GM12801 (cell line): ENCODE results near the gene CACTIN.

ENCODE experiments used
- TF ChIP-seq, protein P1 (sequence below): IDR thresholded peaks from one replicate; pipeline ENCODE4 v1.5.1; 2011; ENCODE audit warnings: control low read depth; ENCODE audit not compliant: insufficient read length; ENCODE audit errors: extremely low read depth

Gene CACTIN

DNA sequence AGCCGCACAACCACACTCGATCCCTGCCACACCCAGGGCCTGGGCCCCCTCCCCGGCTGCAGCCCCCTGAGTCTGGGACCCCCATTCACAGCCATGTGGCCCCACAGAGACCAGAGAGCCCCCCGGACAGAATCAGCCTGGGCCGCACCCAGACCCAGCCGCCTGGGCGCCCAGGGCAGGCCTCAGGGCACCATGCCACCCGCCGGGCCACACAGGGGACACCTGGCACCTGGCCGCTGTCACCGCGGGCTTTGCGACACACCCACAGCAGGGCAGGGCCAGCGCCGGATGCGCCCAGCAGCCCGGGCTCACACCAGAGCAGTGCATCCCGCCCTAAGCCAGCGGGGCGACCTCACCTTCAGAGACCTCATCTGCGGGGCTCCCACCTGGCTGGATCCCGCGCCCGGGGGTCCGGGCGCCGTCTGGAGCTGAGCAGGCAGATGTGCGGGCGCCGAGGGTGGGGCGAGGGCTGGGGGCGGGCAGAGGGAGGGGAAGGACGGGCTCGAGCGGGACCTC, 20.4 kb downstream of the CACTIN start:
- TF ChIP-seq, protein P1, sequence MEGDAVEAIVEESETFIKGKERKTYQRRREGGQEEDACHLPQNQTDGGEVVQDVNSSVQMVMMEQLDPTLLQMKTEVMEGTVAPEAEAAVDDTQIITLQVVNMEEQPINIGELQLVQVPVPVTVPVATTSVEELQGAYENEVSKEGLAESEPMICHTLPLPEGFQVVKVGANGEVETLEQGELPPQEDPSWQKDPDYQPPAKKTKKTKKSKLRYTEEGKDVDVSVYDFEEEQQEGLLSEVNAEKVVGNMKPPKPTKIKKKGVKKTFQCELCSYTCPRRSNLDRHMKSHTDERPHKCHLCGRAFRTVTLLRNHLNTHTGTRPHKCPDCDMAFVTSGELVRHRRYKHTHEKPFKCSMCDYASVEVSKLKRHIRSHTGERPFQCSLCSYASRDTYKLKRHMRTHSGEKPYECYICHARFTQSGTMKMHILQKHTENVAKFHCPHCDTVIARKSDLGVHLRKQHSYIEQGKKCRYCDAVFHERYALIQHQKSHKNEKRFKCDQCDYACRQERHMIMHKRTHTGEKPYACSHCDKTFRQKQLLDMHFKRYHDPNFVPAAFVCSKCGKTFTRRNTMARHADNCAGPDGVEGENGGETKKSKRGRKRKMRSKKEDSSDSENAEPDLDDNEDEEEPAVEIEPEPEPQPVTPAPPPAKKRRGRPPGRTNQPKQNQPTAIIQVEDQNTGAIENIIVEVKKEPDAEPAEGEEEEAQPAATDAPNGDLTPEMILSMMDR, result no peak

DNA sequence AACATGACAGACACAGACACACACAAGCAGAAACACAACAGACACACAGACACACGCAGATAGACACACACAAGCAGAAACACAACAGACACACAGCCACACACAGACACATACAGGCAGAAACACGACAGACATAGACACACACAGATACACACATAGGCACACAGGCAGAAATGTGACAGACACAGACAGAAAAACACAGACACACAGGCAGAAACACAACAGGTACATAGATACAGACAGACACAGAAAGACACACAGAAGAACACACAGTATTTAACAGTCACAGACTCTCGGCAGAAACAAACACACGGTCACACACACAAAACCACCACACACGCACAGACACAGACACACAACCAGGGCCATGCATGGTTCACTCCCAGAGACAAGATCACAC, 20.8 kb downstream of the CACTIN start:
- TF ChIP-seq, protein P1, result no peak

DNA sequence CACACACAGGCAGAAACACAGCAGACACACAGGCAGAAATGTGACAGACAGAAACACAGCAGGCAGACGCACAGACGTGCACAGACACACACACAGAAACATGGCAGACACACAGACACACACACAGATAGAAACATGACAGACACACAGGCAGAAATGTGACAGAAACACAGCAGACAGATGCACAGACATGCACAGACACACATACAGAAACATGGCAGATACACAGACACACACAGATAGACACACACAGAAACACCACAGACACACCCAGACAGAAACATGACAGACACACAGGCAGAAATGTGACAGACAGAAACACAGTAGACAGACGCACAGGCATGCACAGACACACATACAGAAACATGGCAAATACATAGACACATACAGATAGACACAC, 21.2 kb downstream of the CACTIN start:
- TF ChIP-seq, protein P1, result no peak

DNA sequence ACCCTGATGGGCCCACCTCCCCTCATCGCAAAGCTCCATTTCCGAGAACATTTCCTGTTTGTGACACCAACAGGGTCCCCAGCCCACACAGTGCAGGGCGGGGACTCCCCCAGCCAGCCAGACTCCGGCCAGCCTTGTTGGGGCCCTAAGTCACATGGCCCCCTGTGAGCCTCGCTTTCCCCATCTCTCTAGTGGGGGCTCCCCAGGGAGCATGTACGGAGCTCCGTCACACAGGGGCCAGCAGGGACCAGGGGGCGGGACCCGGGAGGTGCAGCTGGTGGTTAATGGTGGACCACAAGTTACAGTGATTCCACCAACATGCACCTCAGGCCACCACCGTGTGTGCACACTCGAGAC, 21.6 kb downstream of the CACTIN start:
- TF ChIP-seq, protein P1, result no peak

DNA sequence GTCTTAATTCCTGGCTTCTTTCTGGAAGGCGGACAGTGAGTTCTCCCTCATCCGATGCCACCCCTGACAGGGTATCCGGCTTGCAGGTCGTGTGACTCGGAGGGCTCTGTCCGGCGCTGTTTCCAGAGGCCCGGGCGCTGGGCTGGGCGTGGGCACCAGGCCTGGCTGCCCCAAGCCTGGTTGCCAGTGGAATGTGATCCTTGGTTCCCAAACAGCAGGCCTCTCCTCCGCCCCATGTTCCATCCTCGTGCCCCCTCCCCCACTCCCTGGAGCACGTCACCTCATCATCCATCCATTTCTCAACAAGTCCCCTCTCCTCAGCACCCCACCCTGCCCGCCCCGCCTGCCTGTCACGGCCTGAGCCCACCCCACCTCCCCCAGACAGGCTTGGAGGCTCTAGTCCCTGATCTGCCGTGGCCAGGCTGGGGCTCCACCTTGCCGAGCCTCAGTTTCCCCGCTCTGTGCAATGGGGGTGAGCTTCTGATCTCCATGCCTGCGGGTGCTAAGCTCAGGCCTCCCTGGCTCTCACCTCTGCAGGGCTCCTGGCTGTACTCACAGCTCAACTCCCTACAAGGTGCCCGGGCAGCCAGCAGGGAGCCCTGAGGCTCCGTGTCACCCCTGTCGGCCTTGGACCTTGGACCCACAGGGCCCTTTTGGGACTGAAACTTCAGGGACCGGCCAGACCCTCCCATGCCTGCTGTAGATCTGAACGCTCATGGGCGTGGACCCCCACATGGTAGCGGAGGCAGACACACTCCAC, 22.2 kb downstream of the CACTIN start:
- TF ChIP-seq, protein P1, result no peak

DNA sequence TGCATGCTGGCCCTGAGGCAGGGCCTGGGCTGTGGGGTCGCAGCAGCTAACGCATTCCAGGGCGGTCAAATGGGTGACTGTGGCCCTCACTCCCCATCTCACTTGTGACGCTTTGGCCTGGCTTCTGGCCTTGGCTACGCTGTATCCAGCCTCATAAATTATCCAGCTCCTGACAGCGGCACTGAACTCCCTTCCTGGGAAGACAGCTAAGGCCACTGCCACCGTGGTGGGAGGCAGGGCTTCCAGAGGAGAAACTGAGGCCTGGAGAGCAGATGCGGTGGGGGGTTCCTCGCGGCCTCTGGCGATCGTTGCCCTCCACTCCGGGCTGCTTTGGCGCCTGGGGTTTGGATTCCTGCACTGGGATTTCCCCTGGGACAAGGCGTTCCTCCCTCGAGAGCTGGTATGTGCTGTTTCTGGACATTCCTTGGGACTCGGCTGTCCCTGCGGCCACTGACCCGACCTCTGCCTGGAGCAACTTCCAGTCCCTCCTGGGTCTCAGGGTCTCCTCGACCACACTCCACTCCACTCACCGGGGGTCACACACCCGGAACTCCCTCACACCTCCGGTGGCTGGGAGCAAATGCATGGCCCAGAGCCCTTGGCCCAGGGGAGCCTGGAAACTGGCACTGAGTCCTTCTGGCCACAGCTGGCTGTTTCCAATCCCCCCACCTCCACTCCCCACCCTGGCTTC, 23.3 kb downstream of the CACTIN start:
- TF ChIP-seq, protein P1, result no peak

DNA sequence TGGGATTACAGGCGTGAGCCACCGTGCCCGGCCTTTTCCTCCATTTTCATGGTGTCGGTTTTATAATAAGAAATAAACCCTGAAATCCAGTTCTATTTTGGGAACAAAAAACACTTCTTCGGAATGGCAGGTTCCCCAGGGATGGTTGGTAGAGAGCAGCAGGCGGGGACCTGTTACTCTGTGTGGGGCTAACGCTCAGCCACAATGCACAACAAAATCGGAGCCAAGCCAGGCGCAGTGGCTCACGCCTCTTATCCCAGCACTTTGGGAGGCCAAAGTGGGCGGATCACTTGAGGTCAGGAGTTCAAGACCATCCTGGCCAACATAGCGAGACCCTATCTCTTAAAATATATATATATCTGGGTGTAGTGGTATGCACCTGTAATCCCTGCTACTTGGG, 25.6 kb downstream of the CACTIN start:
- TF ChIP-seq, protein P1, result no peak
